HepG2 (cell line): ENCODE data around the gene OST4. TPM values are rescaled to one million over a fixed set of nuclear protein-coding genes. Genes with fewer than 3 reads are reported as not detected.

Experiments used
- ATAC-seq: fragments of 200-7000 bp; cut with Tn5 transposase; 3 replicates; pipeline ENCODE4 v1.9.1; 2020; ENCODE audit warnings: mild to moderate bottlenecking, moderate library complexity
- BruUV-seq: library from RNA; stranded (reverse); fragments of 400-500 nt; replicated peaks from 2 replicates; lab custom pipeline; 2021; lab: Mats Ljungman, UMichigan
- CTCF ChIA-PET: fragments of 300-600 bp; formaldehyde crosslinking; extraction: SDS; loops from one replicate; lab custom pipeline; 2021; ENCODE audit warnings: low total read pairs, inconsistent platforms, low intra/inter-chr PET ratio; lab: Yijun Ruan, JAX
- POLR2A ChIA-PET: fragments of 350-600 bp; sonication (Branson Sonifier 250); formaldehyde crosslinking; loops from one replicate; lab custom pipeline; 2020; ENCODE audit warnings: antibody characterized with exemption, inconsistent platforms; lab: Yijun Ruan, JAX
- DNase-seq: peaks from one replicate; pipeline ENCODE4 v3.0.0-alpha.2; 2015; ENCODE audit warnings: low spot score
- FAIRE-seq: peaks from 3 replicates; lab custom pipeline; 2011; peaks lifted over from hg19 to GRCh38; lab: Jason Lieb, UNC
- H2AFZ ChIP-seq: one replicate; pipeline ENCODE4 v1.6.1; 2011; ENCODE audit warnings: low read length, inconsistent platforms
- H3K27ac ChIP-seq: fragments of 300-600 bp; 3 replicates; pipeline ENCODE4 v1.8.0; 2011; ENCODE audit warnings: mixed run types, mild to moderate bottlenecking, mixed read lengths, low read length, inconsistent platforms; ENCODE audit not compliant: insufficient read depth; ENCODE audit errors: extremely low read length
- H3K27me3 ChIP-seq, 2 experiments: fragments of 200-600 bp in 1 of 2; 2 replicates in 1 of 2; 3 replicates in 1 of 2; pipeline versions ENCODE4 v1.6.0 to v1.8.0; 2011; ENCODE audit warnings: low read length in 2 of 2, mild to moderate bottlenecking in 2 of 2, moderate library complexity in 2 of 2, inconsistent platforms in 1 of 2; ENCODE audit not compliant: insufficient read depth in 2 of 2, control insufficient read depth in 1 of 2
- H3K36me3 ChIP-seq, 2 experiments: fragments of 200-600 bp in 1 of 2; replicated peaks in 1 of 2; 2 replicates in 1 of 2; 3 replicates in 1 of 2; pipeline versions ENCODE4 v1.5.1 to v1.8.0; 2011; ENCODE audit warnings: low read length in 2 of 2, inconsistent platforms in 1 of 2; ENCODE audit not compliant: insufficient read depth in 2 of 2, control insufficient read depth in 1 of 2
- H3K4me1 ChIP-seq: 2 replicates; pipeline ENCODE4 v1.5.1; 2012; ENCODE audit warnings: low read length, inconsistent platforms; ENCODE audit not compliant: insufficient read depth
- H3K4me2 ChIP-seq: 2 replicates; pipeline ENCODE4 v1.6.0; 2011; ENCODE audit warnings: low read depth, low read length, inconsistent platforms
- H3K4me3 ChIP-seq, 3 experiments: fragments of 200-600 bp in 1 of 3; sonication (generic), shearing (Covaris generic) in 1 of 3; replicated peaks in 1 of 3; 2 replicates each; pipeline ENCODE4 v1.5.1; 2011 to 2016; ENCODE audit warnings: low read length in 3 of 3, inconsistent platforms in 2 of 3, low read depth in 2 of 3, mild to moderate bottlenecking in 2 of 3, control low read depth in 1 of 3, mixed read lengths in 1 of 3; ENCODE audit not compliant: insufficient read depth in 1 of 3
- H3K79me2 ChIP-seq: one replicate; pipeline ENCODE4 v1.6.1; 2011; ENCODE audit warnings: low read length, inconsistent platforms; ENCODE audit not compliant: insufficient read depth
- H3K9ac ChIP-seq: 2 replicates; pipeline ENCODE4 v1.6.0; 2011; ENCODE audit warnings: mild to moderate bottlenecking, low read depth, low read length, inconsistent platforms; ENCODE audit not compliant: insufficient read depth
- H3K9me3 ChIP-seq: 2 replicates; pipeline ENCODE4 v1.5.1; 2012; ENCODE audit warnings: mild to moderate bottlenecking, low read length
- H4K20me1 ChIP-seq: 2 replicates; pipeline ENCODE4 v1.6.0; 2011; ENCODE audit warnings: inconsistent platforms, mild to moderate bottlenecking, low read length, moderate library complexity; ENCODE audit not compliant: insufficient read depth
- AHR ChIP-seq: IDR thresholded peaks from 2 replicates; pipeline ENCODE4 v1.6.1; 2018; ENCODE audit warnings: missing genetic modification reagents, missing compliant biosample characterization
- KMT2B ChIP-seq: IDR thresholded peaks from 2 replicates; pipeline ENCODE4 v1.6.1; 2016; ENCODE audit warnings: missing genetic modification reagents, missing compliant biosample characterization
- LCORL ChIP-seq, 2 experiments: fragments of 450-650 bp in 1 of 2; sonication (generic) in 1 of 2; formaldehyde crosslinking in 1 of 2; IDR thresholded peaks; 2 replicates each; pipeline versions ENCODE4 v1.5.0 to v1.6.1; 2017 to 2020; ENCODE audit warnings: antibody characterized with exemption in 1 of 2, missing genetic modification reagents in 1 of 2
- MAZ ChIP-seq, 2 experiments: sonication (generic) in 1 of 2; formaldehyde crosslinking in 1 of 2; IDR thresholded peaks; 2 replicates each; pipeline versions ENCODE4 v1.5.0 to v1.6.1; 2012 to 2020; ENCODE audit warnings: low read depth in 2 of 2, mild to moderate bottlenecking in 2 of 2, borderline replicate concordance in 1 of 2, improper control_type of control experiment in 1 of 2, low read length in 1 of 2, missing genetic modification reagents in 1 of 2, moderate library complexity in 1 of 2
- MLXIP ChIP-seq: sonication (generic); formaldehyde crosslinking; IDR thresholded peaks from 2 replicates; pipeline ENCODE4 v1.9.0; 2021; ENCODE audit warnings: missing genetic modification reagents, borderline replicate concordance
- NCOA1 ChIP-seq: sonication (generic); formaldehyde crosslinking; IDR thresholded peaks from 2 replicates; pipeline ENCODE4 v1.9.0; 2021; ENCODE audit warnings: missing genetic modification reagents
- SYNCRIP ChIP-seq: fragments of 200-400 bp; formaldehyde crosslinking; IDR thresholded peaks from 2 replicates; pipeline ENCODE4 v1.6.1; 2018; ENCODE audit warnings: mild to moderate bottlenecking, low read depth, low read length; ENCODE audit not compliant: insufficient read depth
- TIGD3 ChIP-seq: sonication (generic); formaldehyde crosslinking; IDR thresholded peaks from 2 replicates; pipeline ENCODE4 v1.5.1; 2020; ENCODE audit warnings: mild to moderate bottlenecking, missing genetic modification reagents, borderline replicate concordance
- ZMAT3 ChIP-seq: sonication (generic); formaldehyde crosslinking; conservative IDR thresholded peaks from 2 replicates; pipeline ENCODE4 v1.7.0; 2021; ENCODE audit warnings: missing genetic modification reagents
- ZNF12 ChIP-seq: sonication (generic); formaldehyde crosslinking; IDR thresholded peaks from 2 replicates; pipeline ENCODE4 v1.5.0; 2020; ENCODE audit warnings: missing genetic modification reagents
- ZNF292 ChIP-seq: sonication (generic); formaldehyde crosslinking; IDR thresholded peaks from 2 replicates; pipeline ENCODE4 v1.8.1; 2022; ENCODE audit warnings: mild to moderate bottlenecking, low read depth, missing genetic modification reagents, borderline replicate concordance
- ZNF510 ChIP-seq: sonication (generic); formaldehyde crosslinking; IDR thresholded peaks from 2 replicates; pipeline ENCODE4 v1.4.0; 2020; ENCODE audit warnings: low read depth, mild to moderate bottlenecking, missing genetic modification reagents
- ZNF709 ChIP-seq: sonication (generic); formaldehyde crosslinking; IDR thresholded peaks from 2 replicates; pipeline ENCODE4 v1.5.0; 2020; ENCODE audit warnings: mild to moderate bottlenecking, missing genetic modification reagents
- ZNF710 ChIP-seq: sonication (generic); formaldehyde crosslinking; IDR thresholded peaks from 2 replicates; pipeline ENCODE4 v1.5.0; 2020; ENCODE audit warnings: mild to moderate bottlenecking, missing genetic modification reagents, borderline replicate concordance
- ZNF724P ChIP-seq: sonication (generic); formaldehyde crosslinking; IDR thresholded peaks from 2 replicates; pipeline ENCODE4 v1.8.0; 2022; ENCODE audit warnings: missing genetic modification reagents, borderline replicate concordance
- ZNF776 ChIP-seq: sonication (generic); formaldehyde crosslinking; IDR thresholded peaks from 2 replicates; pipeline ENCODE4 v1.4.0; 2020; ENCODE audit warnings: mild to moderate bottlenecking, missing genetic modification reagents
- WGBS: methylation state at CpG from one replicate; pipeline ENCODE4 v1.1.6; 2017; ENCODE audit warnings: low lambda C conversion rate; 5-methylcytosine and 5-hydroxymethylcytosine counted together
- in situ Hi-C: cut with HindIII; loops from 2 replicates; pipeline ENCODE4 v1.10.0; 2017; ENCODE audit warnings: low pct_unique_long_range_greater_than_20kb; ENCODE audit not compliant: extremely low pct_ligation_motif_present
- intact Hi-C: fragments of 100-400 bp; cut with micrococcal nuclease; formaldehyde crosslinking; loops from one replicate; pipeline ENCODE4 v1.10.0; 2022; ENCODE audit not compliant: unreplicated experiment
- polyA plus RNA-seq, 8 experiments: library from polyadenylated mRNA; depleted of rRNA in 3 of 8; stranded (reverse) in 7 of 8; unstranded in 1 of 8; fragments of >200 nt; fragmentation: Illumina TruSeq in 4 of 8; extraction: Trizol in 4 of 8; gene quantifications; 2 replicates each; pipeline versions ENCODE4 v1.2.1 to v1.2.3, GENCODE V29; 2011 to 2016; ENCODE audit warnings: low read depth in 4 of 8, missing spikeins in 1 of 8, mixed read lengths in 1 of 8; ENCODE audit not compliant: insufficient read depth in 1 of 8
- total RNA-seq, 5 experiments: library from RNA; depleted of rRNA; stranded (reverse); fragments of >200 nt; fragmentation: Illumina TruSeq; extraction: Trizol; gene quantifications; 2 replicates each; pipeline ENCODE4 v1.2.3, GENCODE V29; 2016; ENCODE audit warnings: low read depth in 1 of 5

OST4 gene
- total and polyA plus RNA-seq, 2 of the 13 experiments (the other 11 are each of a cell fraction or from before 2014, with no cell fraction given): 498 to 584 TPM

GRCh38 chr2:27085062-27085672, 13.7 kb upstream of the OST4 start:
- intact Hi-C loops (loop anchor here (5.0 to 10.0 kb wide), 3 partner anchors 50 to 1162 kb away; partner anchors contain the start of gene TMEM214), in situ Hi-C loops (no loop called here)
- H3K9ac ChIP-seq: peak overlapping the region; percentile 63; the same call in 1 of the 2 replicates
- peaks cover 33% of the 10 kb centered on the region for H3K79me2 ChIP-seq
- H3K36me3 ChIP-seq: no peaks in the 10 kb centered on the region; a peak in 3 of 5 replicates
- H3K4me1 ChIP-seq: peaks cover 76% of the 10 kb centered on the region
- DNase-seq (no peak), FAIRE-seq (no peak), ATAC-seq (no peak)
- WGBS: 92% methylated on average over 10 of the region's 10 CpGs
- CTCF ChIA-PET: interaction anchor here (1.3 to 2.0 kb wide), 2 partner anchors 13 to 35 kb away, joined by 3 to 6 read pairs; no protein-coding TSS in a partner anchor
- H3K27ac ChIP-seq: no peak overlapping the region
- H2AFZ ChIP-seq: no peak overlapping the region
- H3K27me3 ChIP-seq: no peaks in the 10 kb centered on the region
- H3K4me3 ChIP-seq: peak overlapping the region in 2 of 3 experiments; percentile 53 to 77; a peak in 4 of 6 replicates
- H3K4me2 ChIP-seq: peak overlapping the region; percentile 84
- TSS peak; percentile 71 for BruUV-seq
- no peaks in the 10 kb centered on the region for H3K9me3 ChIP-seq
- POLR2A ChIA-PET: interaction anchor here (0.6 to 9.2 kb wide), 7 partner anchors 10 to 126 kb away, joined by 3 to 106 read pairs (median 28); partner anchors contain the start of genes ABHD1, AGBL5, OST4 and PREB
- no peaks in the 10 kb centered on the region for H4K20me1 ChIP-seq
- TF ChIP-seq ZNF709 (CRISPR knock-in tag) (0 out of 2 replicates have a peak, but pooled peaks have one; percentile 3), ZNF710 (CRISPR knock-in tag) (0 out of 2 replicates have a peak, but pooled peaks have one; percentile 11), ZMAT3 (CRISPR knock-in tag) (peak; percentile 68; the same call in 1 of the 2 replicates), MAZ (IDR thresholded peaks at IDR 0.05; ENCODE audit: borderline replicate concordance, low read depth, low read length) (no peak), MAZ (CRISPR knock-in tag; IDR thresholded peaks at IDR 0.05; ENCODE audit: low read depth) (no peak), LCORL (IDR thresholded peaks at IDR 0.05) (no peak), LCORL (CRISPR knock-in tag; IDR thresholded peaks at IDR 0.05) (peak; percentile 32; the same call in 1 of the 2 replicates), ZNF510 (no peak), AHR (CRISPR knock-in tag) (no peak), ZNF12 (CRISPR knock-in tag) (no peak), ZNF776 (CRISPR knock-in tag) (peak; percentile 50; the same call in 1 of the 2 replicates), SYNCRIP (no peak), MLXIP (CRISPR knock-in tag) (no peak), ZNF724P (0 out of 2 replicates have a peak, but pooled peaks have one; percentile 39), ZNF292 (CRISPR knock-in tag) (peak; percentile 49; the same call in 1 of the 2 replicates), NCOA1 (CRISPR knock-in tag) (peak; percentile 53; the same call in 1 of the 2 replicates), KMT2B (CRISPR knock-in tag) (0 out of 2 replicates have a peak, but pooled peaks have one; percentile 28), TIGD3 (0 out of 2 replicates have a peak, but pooled peaks have one; percentile 53)
